MM.1S (cell line): ENCODE measurements around the gene EGLN2.
"Not testable (repeated sequence)": the region's sequence is repeated elsewhere in the genome, so short reads cannot be mapped to it uniquely, and the experiment has no call there.

ENCODE experiments used
- CTCF ChIP-seq: fragments of 300-600 bp; sonication (generic); IDR thresholded peaks from 2 replicates; pipeline ENCODE4 v1.5.1; 2016; ENCODE audit warnings: antibody characterized with exemption, low read length, mixed read lengths
- EZH2 ChIP-seq: fragments of 300-600 bp; sonication (generic); optimal IDR thresholded peaks from 2 replicates; pipeline ENCODE3; 2017; ENCODE audit warnings: low read depth, mild to moderate bottlenecking, antibody characterized with exemption, low read length, mixed read lengths
- EZH2phosphoT487 ChIP-seq: fragments of 300-600 bp; sonication (generic); IDR thresholded peaks from 2 replicates; pipeline ENCODE4 v1.6.1; 2018; ENCODE audit warnings: antibody characterized with exemption, low read length

- not testable (repeated sequence) for TF ChIP-seq CTCF, EZH2, EZH2phosphoT487
These were observed 14.8 kb upstream of the EGLN2 start for GRCh38 chr19:40784146-40784545.
